HG03439 (cell line): ENCODE measurements around the gene HMGCR.
A peak's percentile ranks its signal among the peaks of the same experiment; 100 is the strongest.
"Not testable (repeated sequence)": the region's sequence is repeated elsewhere in the genome, so short reads cannot be mapped to it uniquely, and the experiment has no call there.

Source experiments
- ATAC-seq: cut with Tn5 transposase; IDR thresholded peaks from one replicate; pipeline ENCODE4 v1.9.1; 2021; ENCODE audit warnings: mild to moderate bottlenecking, moderate library complexity; ENCODE audit not compliant: unreplicated experiment

HMGCR gene

DNA sequence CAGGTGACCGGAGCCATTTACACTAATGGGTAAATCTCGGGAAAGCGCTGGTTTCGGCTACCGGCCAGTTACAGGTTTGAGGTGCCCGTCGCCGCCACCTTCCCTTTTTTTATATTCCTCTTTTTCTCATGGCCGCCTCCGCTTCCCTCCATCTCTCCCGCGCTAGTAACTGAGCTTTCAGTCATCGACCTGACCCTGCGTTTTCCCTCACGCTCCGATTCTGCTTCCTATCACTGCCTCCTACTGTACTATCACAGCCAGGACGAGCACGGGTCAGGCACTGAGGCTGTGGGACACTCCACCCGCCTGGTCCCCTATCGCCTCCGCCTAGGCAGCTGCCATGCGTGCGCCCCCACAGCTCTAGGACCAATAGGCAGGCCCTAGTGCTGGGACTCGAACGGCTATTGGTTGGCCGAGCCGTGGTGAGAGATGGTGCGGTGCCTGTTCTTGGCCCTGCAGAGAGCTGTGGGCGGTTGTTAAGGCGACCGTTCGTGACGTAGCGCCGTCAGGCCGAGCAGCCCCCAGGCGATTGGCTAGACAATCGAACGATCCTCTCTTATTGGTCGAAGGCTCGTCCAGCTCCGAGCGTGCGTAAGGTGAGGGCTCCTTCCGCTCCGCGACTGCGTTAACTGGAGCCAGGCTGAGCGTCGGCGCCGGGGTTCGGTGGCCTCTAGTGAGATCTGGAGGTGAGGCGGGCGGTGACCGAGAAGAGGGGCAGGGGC is at the start of gene HMGCR:
HMGCR (plus strand) TSS at position 606 of the 722 bp plus-strand sequence. CDS start 5,386 bp downstream, outside the sequence.
- ATAC-seq: peak; percentile 99

DNA sequence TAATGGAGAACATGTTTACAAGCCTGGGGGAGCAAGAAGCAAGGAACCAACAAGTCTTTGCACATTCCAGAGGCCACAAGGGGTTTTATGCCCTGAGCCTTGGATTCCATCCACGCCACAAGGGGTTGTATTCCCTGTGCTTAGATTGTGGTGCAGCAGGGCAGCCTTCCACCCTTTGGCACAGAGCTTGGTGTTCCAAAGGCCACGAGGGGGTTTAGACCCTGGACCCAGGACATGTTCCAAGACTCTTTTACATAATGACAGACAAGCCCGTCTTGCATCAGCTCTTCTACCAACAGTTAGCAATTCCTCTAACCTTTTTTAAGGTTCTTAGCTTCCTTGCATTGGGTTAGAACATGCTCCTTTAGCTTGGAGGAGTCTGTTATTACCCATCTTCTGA is 45.2 kb upstream of the HMGCR start:
- not testable (repeated sequence) for ATAC-seq

GRCh38 chr5:75300084-75300483 is 36.9 kb upstream of the HMGCR start:
- ATAC-seq: no peak

DNA sequence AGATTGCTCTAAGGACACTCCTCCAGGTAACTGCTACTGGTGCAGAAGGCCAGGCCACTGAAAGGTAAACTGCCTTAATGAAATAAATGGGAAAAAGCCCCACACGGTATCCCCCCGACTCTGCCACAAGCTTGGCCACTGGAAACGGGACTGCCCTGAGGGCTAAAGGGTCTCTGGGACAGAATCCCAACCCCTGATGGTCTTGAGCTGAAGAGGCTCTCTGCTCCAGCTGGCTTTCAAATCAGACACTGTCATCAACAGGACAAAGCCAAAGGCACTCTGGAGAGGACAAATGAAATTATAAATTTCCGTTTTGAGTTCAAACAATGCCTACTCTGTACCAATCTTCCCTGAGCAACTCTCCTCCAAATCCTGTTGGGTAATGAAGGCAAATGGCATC is 33.6 kb upstream of the HMGCR start:
- ATAC-seq: no peak

GRCh38 chr5:75304486-75304885 is 32.5 kb upstream of the HMGCR start:
- not testable (repeated sequence) for ATAC-seq

GRCh38 chr5:75306746-75307145 is 30.3 kb upstream of the HMGCR start:
- no peak for ATAC-seq

GRCh38 chr5:75310212-75310611 is 26.8 kb upstream of the HMGCR start:
- ATAC-seq: no peak

DNA sequence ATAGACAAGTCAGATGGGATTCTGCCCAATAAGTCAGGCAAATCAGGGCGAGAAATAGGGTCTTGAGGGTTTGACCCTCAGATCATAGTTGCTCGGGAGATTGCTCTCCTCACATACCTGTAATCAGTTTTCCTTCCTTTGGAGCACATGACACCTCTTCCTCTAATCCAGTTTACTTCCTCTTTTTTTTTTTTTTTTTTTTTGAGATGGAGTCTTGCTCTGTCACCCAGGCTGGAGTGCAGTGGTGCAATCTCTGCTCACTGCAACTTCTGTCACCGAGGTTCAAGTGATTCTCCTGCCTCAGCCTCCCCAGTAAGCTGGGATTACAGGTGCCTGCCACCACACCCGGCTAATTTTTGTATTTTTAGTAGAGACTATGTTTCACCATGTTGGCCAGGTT is 17.9 kb upstream of the HMGCR start:
- ATAC-seq: not testable (repeated sequence)

GRCh38 chr5:75319638-75320037 is 17.4 kb upstream of the HMGCR start:
- ATAC-seq: no peak

DNA sequence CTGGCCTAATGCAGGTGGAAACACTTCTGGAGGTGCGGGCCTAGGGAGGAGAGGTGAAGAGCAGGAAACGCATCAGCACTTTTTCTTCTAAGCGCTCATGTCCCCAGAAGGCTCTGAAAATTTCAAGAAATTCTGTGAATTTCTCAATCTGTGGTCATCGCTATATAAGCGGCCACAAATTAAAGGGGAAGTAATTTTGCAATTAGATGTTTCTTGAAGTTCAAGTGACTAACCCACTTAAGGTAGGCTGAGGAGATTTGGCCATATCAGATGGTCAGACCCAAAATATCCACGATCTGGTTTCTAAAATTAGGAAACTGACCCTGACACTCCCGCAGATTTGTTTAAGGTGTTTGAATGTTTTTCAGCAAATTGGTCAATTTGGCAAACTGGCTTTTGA is 16.6 kb upstream of the HMGCR start:
- ATAC-seq: no peak

- no peak for ATAC-seq
Measured at GRCh38 chr5:75322066-75322465, 15.0 kb upstream of the HMGCR start.

- no peak for ATAC-seq
Measured at GRCh38 chr5:75324791-75325190, 12.2 kb upstream of the HMGCR start.

DNA sequence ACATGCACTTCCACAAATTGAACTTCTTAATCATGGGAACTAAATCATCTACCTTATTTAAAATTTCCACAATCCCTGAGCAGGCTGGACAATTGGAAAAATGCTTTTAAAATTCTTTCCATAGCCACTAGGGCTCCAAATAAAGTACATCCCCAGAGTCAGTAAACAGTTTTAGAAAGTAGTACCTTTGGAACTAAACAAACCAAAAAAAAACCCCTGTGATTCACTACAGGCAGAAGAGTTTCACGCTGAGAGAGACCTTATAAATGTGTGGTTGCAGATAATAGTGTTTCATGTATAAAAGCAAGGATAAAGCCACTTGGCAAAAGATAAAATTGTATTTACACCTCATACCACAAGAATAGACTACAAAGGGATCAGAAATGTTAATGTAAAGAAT is 11.8 kb upstream of the HMGCR start:
- ATAC-seq: no peak

GRCh38 chr5:75330404-75330803 is 6.6 kb upstream of the HMGCR start:
- ATAC-seq: no peak

DNA sequence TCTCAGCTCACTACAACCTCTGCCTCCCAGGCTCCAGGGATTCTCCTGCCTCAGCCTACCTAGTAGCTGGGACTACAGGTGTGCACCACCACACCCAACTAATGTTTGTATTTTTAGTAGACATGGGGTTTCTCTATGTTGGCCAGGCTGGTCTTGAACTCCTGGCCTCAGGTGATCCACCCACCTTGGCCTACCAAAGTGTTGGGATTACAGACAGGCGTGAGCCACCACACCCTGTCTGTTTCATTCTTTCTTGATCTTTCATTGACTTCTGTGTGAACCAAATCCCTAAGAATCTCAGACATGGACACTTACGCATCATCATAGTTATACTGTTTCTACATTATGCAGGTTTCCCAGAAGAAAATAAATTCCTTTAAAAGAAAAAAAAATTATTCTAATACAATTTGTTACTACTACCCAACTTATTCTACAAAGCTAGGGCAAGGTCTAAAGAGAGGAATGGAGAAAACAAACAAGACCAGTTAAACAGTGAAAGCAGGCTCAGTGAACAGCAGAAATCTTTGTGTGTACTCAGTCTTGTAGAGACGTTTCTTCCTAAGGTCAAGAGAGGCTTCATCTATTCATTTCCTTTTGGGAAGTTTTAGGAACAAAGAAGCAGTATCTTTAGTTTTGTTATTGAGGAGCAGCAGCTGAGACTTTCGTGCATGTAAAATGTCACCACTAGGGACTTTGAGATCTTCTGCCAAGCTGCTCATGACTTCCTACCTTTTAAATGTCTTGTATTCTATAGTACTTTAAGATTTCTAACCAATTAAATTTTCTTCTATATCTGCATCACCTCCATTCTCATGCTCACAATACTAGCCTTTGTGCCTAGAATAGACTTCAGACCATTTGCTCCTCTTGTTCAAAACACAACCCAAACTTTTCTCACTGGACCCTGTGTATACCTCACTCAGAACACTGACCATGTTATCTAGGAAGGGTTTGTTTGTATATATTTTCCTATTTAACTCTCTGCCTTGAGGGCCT is 5.6 kb upstream of the HMGCR start:
- ATAC-seq: no peak

DNA sequence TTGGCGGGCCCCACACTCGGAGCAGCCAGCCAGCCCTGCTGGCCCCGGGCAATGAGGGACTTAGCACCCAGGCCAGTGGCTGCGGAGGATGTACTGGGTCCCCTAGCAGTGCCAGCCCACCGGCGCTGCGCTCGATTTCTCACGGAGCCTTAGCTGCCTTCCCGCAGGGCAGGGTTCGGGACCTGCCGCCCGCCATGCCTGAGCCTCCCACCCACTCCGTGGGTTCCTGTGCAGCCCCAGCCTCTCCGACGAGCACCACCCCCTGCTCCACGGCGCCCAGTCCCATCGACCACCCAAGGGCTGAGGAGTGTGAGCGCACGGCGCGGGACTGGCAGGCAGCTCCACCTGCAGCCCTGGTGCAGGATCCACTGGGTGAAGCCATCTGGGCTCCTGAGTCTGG is 3.3 kb upstream of the HMGCR start:
- ATAC-seq: not testable (repeated sequence)

DNA sequence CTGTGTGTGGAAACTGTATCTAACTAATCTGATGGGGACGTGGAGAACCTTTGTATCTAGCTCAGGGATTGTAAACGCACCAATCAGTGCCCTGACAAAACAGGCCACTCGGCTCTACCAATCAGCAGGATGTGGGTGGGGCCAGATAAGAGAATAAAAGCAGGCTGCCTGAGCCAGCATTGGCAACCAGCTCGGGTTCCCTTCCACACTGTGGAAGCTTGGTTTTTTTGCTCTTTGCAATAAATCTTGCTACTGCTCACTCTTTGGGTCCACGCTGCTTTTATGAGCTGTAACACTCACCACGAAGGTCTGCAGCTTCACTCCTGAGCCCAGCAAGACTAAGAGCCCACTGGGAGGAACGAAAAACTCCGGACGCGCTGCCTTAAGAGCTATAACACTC is 2.6 kb upstream of the HMGCR start:
- ATAC-seq: not testable (repeated sequence)

GRCh38 chr5:75335486-75335885 is 1.5 kb upstream of the HMGCR start:
- ATAC-seq: no peak

DNA sequence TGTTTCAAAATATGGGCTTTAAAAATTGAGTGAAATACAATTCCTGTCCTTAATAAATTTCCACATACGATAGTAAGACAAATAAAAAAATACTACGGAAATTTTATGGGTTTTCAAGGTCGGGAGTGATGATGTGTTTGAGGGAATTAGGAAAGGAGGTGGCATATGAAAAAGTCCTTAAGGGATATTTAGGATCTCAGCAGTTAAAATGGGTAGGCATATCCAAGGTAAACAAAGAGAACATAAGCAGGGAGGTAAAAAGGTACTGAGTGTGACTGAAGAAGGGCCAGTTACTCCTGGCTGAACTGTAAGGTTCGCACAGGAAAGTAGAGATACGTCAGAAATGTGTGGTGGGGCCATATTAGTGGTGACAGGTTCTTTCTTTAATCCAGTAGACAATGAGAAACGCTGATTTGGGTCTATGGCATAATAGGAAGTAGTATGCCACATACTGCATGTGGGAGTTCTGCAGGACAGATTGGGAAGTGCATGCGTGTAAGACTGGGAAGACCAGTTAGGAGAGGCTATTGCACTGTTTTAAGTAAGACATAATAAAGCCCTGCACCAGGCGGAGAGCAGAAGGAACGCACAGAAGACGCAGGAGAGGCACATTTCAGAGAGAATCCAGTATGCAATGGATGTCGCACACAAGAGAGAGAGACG is 937 bp upstream of the HMGCR start:
- ATAC-seq: no peak

DNA sequence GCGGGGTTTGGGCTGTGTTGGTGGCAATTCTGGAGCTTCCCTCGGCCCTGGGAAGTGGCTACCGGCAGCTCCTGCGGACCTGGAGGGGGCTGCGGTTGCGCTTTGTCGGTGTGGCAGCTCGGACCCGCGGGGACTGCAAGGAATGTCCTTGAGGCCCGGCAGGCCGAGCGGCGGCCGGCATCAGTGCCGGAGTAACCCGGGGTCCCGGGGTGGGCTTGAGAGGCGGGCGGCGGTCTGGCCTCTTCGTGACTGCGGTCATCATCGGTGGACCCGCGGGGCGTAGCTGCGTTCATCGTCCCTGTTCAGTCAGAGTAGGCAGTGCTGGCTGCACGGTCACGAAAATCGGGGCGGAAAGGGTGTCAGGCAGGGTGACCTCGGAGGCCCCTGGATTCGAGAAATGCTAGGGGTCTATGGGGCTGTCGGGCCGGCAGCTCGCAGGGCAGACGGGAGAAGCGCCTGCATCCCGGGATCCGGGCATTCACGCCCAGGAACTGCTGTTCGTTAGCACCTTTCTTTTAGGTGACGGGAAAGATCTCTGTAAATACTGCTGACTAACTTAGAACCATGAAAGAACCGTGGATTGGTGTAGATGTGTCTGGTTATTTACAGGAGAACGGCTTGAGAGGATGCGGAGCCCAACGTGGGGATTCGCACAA is 474 bp downstream of the HMGCR start:
- peak; percentile 3 for ATAC-seq

GRCh38 chr5:75338408-75338807 is 1.4 kb downstream of the HMGCR start:
- no peak for ATAC-seq
